ENCODE measurements around the gene SLC35F2.
"Not testable (repeated sequence)": the region's sequence is repeated elsewhere in the genome, so short reads cannot be mapped to it uniquely, and the experiment has no call there.

Gene SLC35F2

GRCh38 chr11:107770551-107770951 lies 88.0 kb downstream of the SLC35F2 start:
- no peaks in the 10 kb centered on the region for H3K9me3 Mint-ChIP-seq
- H3K36me3 Mint-ChIP-seq (ENCODE audit: insufficient read depth): peaks cover 1% of the 10 kb centered on the region
- H3K4me3 Mint-ChIP-seq: no peak overlapping the region
- H3K27ac Mint-ChIP-seq (ENCODE audit: low read depth): no peak overlapping the region
- H3K27me3 Mint-ChIP-seq: peaks cover 39% of the 10 kb centered on the region
- ATAC-seq (replicated peaks; ENCODE audit: extremely low read depth, poor library complexity, severe bottlenecking) (no peak), DNase-seq (ENCODE audit: low spot score in 2 of 2) (no peak)
- H3K4me1 Mint-ChIP-seq: no peaks in the 10 kb centered on the region

GRCh38 chr11:107769189-107769588 lies 89.4 kb downstream of the SLC35F2 start:
- Mint-ChIP-seq H3K36me3 (ENCODE audit: insufficient read depth) (peaks cover 1% of the 10 kb centered on the region), H3K27me3 (peaks cover 53% of the 10 kb centered on the region), H3K27ac (ENCODE audit: low read depth) (no peak overlapping the region), H3K9me3 (no peaks in the 10 kb centered on the region), H3K4me3 (no peak overlapping the region), H3K4me1 (no peaks in the 10 kb centered on the region)
- no peak for DNase-seq (ENCODE audit: low spot score in 2 of 2)
- ATAC-seq (replicated peaks; ENCODE audit: extremely low read depth, poor library complexity, severe bottlenecking): no peak

GRCh38 chr11:107758719-107759355 lies 99.8 kb downstream of the SLC35F2 start:
- DNase-seq (ENCODE audit: low spot score in 2 of 2); ATAC-seq (replicated peaks; ENCODE audit: extremely low read depth, poor library complexity, severe bottlenecking); H3K4me3 Mint-ChIP-seq; H3K36me3 Mint-ChIP-seq (ENCODE audit: insufficient read depth); H3K27ac Mint-ChIP-seq (ENCODE audit: low read depth); H3K4me1 Mint-ChIP-seq; H3K9me3 Mint-ChIP-seq: not testable (repeated sequence)
- peaks cover 81% of the 10 kb centered on the region for H3K27me3 Mint-ChIP-seq

- H3K27me3 Mint-ChIP-seq: peaks cover 76% of the 10 kb centered on the region
- no peak overlapping the region for H3K4me3 Mint-ChIP-seq
- DNase-seq (ENCODE audit: low spot score in 2 of 2) (no peak), ATAC-seq (replicated peaks; ENCODE audit: extremely low read depth, poor library complexity, severe bottlenecking) (no peak)
- H3K36me3 Mint-ChIP-seq (ENCODE audit: insufficient read depth): no peaks in the 10 kb centered on the region
- no peaks in the 10 kb centered on the region for H3K9me3 Mint-ChIP-seq
- no peaks in the 10 kb centered on the region for H3K4me1 Mint-ChIP-seq
- H3K27ac Mint-ChIP-seq (ENCODE audit: low read depth): no peak overlapping the region
These were observed 100.9 kb downstream of the SLC35F2 start for GRCh38 chr11:107757661-107758060.

- ATAC-seq (replicated peaks; ENCODE audit: extremely low read depth, poor library complexity, severe bottlenecking): no peak
- no peaks in the 10 kb centered on the region for H3K9me3 Mint-ChIP-seq
- no peak overlapping the region for H3K4me3 Mint-ChIP-seq
- peaks cover 70% of the 10 kb centered on the region for H3K27me3 Mint-ChIP-seq
- H3K4me1 Mint-ChIP-seq: no peaks in the 10 kb centered on the region
- H3K36me3 Mint-ChIP-seq (ENCODE audit: insufficient read depth): no peaks in the 10 kb centered on the region
- no peak for DNase-seq (ENCODE audit: low spot score in 2 of 2)
- no peak overlapping the region for H3K27ac Mint-ChIP-seq (ENCODE audit: low read depth)
These were observed 102.0 kb downstream of the SLC35F2 start for GRCh38 chr11:107756553-107756952.

- Mint-ChIP-seq H3K27me3 (peaks cover 58% of the 10 kb centered on the region), H3K4me3 (no peak overlapping the region), H3K27ac (ENCODE audit: low read depth) (no peak overlapping the region), H3K36me3 (ENCODE audit: insufficient read depth) (no peaks in the 10 kb centered on the region), H3K9me3 (no peaks in the 10 kb centered on the region), H3K4me1 (no peaks in the 10 kb centered on the region)
- ATAC-seq (replicated peaks; ENCODE audit: extremely low read depth, poor library complexity, severe bottlenecking) (no peak), DNase-seq (ENCODE audit: low spot score in 2 of 2) (no peak)
These were observed 105.4 kb downstream of the SLC35F2 start for GRCh38 chr11:107752949-107753822.

- Mint-ChIP-seq H3K9me3 (no peaks in the 10 kb centered on the region), H3K4me1 (no peaks in the 10 kb centered on the region), H3K36me3 (ENCODE audit: insufficient read depth) (no peaks in the 10 kb centered on the region), H3K27ac (ENCODE audit: low read depth) (no peak overlapping the region), H3K27me3 (peaks cover 51% of the 10 kb centered on the region), H3K4me3 (no peak overlapping the region)
- DNase-seq (ENCODE audit: low spot score in 2 of 2) (no peak), ATAC-seq (replicated peaks; ENCODE audit: extremely low read depth, poor library complexity, severe bottlenecking) (no peak)
These were observed 106.1 kb downstream of the SLC35F2 start for GRCh38 chr11:107752508-107752907.

GRCh38 chr11:107751082-107751481 lies 107.5 kb downstream of the SLC35F2 start:
- ATAC-seq (replicated peaks; ENCODE audit: extremely low read depth, poor library complexity, severe bottlenecking): no peak
- H3K36me3 Mint-ChIP-seq (ENCODE audit: insufficient read depth): no peaks in the 10 kb centered on the region

GRCh38 chr11:107750313-107750712 lies 108.3 kb downstream of the SLC35F2 start:
- H3K4me3 Mint-ChIP-seq: no peak overlapping the region
- H3K36me3 Mint-ChIP-seq (ENCODE audit: insufficient read depth): no peaks in the 10 kb centered on the region
- DNase-seq (ENCODE audit: low spot score in 2 of 2) (no peak), ATAC-seq (replicated peaks; ENCODE audit: extremely low read depth, poor library complexity, severe bottlenecking) (no peak)
- H3K9me3 Mint-ChIP-seq: no peaks in the 10 kb centered on the region
- H3K27me3 Mint-ChIP-seq: peaks cover 35% of the 10 kb centered on the region
- no peaks in the 10 kb centered on the region for H3K4me1 Mint-ChIP-seq
- no peak overlapping the region for H3K27ac Mint-ChIP-seq (ENCODE audit: low read depth)

More at GRCh38 chr11:107751082-107751481, 107.5 kb downstream of the SLC35F2 start:
- H3K4me3 Mint-ChIP-seq: no peak overlapping the region
- DNase-seq (ENCODE audit: low spot score in 2 of 2): no peak
- H3K27ac Mint-ChIP-seq (ENCODE audit: low read depth): no peak overlapping the region
- H3K4me1 Mint-ChIP-seq: no peaks in the 10 kb centered on the region
- H3K9me3 Mint-ChIP-seq: no peaks in the 10 kb centered on the region
- H3K27me3 Mint-ChIP-seq: peaks cover 36% of the 10 kb centered on the region

GRCh38 chr11:107747622-107748021 lies 111.0 kb downstream of the SLC35F2 start:
- Mint-ChIP-seq H3K4me3 (no peak overlapping the region), H3K4me1 (no peaks in the 10 kb centered on the region), H3K9me3 (no peaks in the 10 kb centered on the region), H3K36me3 (ENCODE audit: insufficient read depth) (no peaks in the 10 kb centered on the region), H3K27me3 (peaks cover 50% of the 10 kb centered on the region), H3K27ac (ENCODE audit: low read depth) (no peak overlapping the region)
- DNase-seq (ENCODE audit: low spot score in 2 of 2) (no peak), ATAC-seq (replicated peaks; ENCODE audit: extremely low read depth, poor library complexity, severe bottlenecking) (no peak)

- no peak for ATAC-seq (replicated peaks; ENCODE audit: extremely low read depth, poor library complexity, severe bottlenecking)
- H3K4me3 Mint-ChIP-seq: no peak overlapping the region
- H3K9me3 Mint-ChIP-seq: no peaks in the 10 kb centered on the region
- H3K4me1 Mint-ChIP-seq: no peaks in the 10 kb centered on the region
- no peak for DNase-seq (ENCODE audit: low spot score in 2 of 2)
- H3K27me3 Mint-ChIP-seq: peaks cover 63% of the 10 kb centered on the region
- H3K27ac Mint-ChIP-seq (ENCODE audit: low read depth): no peak overlapping the region
- no peaks in the 10 kb centered on the region for H3K36me3 Mint-ChIP-seq (ENCODE audit: insufficient read depth)
These were observed 113.9 kb downstream of the SLC35F2 start for GRCh38 chr11:107744736-107745135.

- H3K36me3 Mint-ChIP-seq (ENCODE audit: insufficient read depth): no peaks in the 10 kb centered on the region
These were observed 115.4 kb downstream of the SLC35F2 start for GRCh38 chr11:107743191-107743590.

More at GRCh38 chr11:107743191-107743590, 115.4 kb downstream of the SLC35F2 start:
- no peaks in the 10 kb centered on the region for H3K9me3 Mint-ChIP-seq
- ATAC-seq (replicated peaks; ENCODE audit: extremely low read depth, poor library complexity, severe bottlenecking) (no peak), DNase-seq (ENCODE audit: low spot score in 2 of 2) (no peak)
- no peaks in the 10 kb centered on the region for H3K4me1 Mint-ChIP-seq
- H3K27me3 Mint-ChIP-seq: peaks cover 74% of the 10 kb centered on the region
- no peak overlapping the region for H3K27ac Mint-ChIP-seq (ENCODE audit: low read depth)
- no peak overlapping the region for H3K4me3 Mint-ChIP-seq
